H1 (cell line): ENCODE results near the gene PLXNA4. TPM values are rescaled to one million over a fixed set of nuclear protein-coding genes. Genes with fewer than 3 reads are reported as not detected.

Experiments used
- CTCF ChIA-PET: fragments of 300-600 bp; sonication (Branson Sonifier 250); formaldehyde crosslinking; loops from one replicate; lab custom pipeline; 2021; ENCODE audit not compliant: partially characterized antibody; lab: Charles Lee
- POLR2A ChIA-PET: fragments of 300-600 bp; sonication (Branson Sonifier 250); formaldehyde crosslinking; loops from one replicate; lab custom pipeline; 2021; ENCODE audit warnings: inconsistent platforms; ENCODE audit not compliant: partially characterized antibody; lab: Charles Lee
- DNase-seq, 2 experiments: peaks; one replicate each; pipeline versions ENCODE4 v3.0.0 to v3.0.0-alpha.2; 2010 to 2022; ENCODE audit warnings: low spot score in 2 of 2, low read depth in 1 of 2, mixed read lengths in 1 of 2
- FAIRE-seq: peaks from 2 replicates; lab custom pipeline; 2011; peaks lifted over from hg19 to GRCh38; lab: Jason Lieb, UNC
- H2AFZ ChIP-seq: 2 replicates; pipeline ENCODE4 v1.8.1; 2012; ENCODE audit warnings: low read length, inconsistent platforms
- H2AK5ac ChIP-seq: 2 replicates; pipeline ENCODE4 v1.6.1; 2013; ENCODE audit warnings: low read depth, low read length
- H2BK120ac ChIP-seq: replicated peaks from 2 replicates; pipeline ENCODE3; 2013; ENCODE audit warnings: low read depth, low read length, inconsistent platforms
- H2BK12ac ChIP-seq: 2 replicates; pipeline ENCODE4 v1.6.1; 2013; ENCODE audit warnings: low read depth, low read length
- H2BK15ac ChIP-seq: 2 replicates; pipeline ENCODE4 v1.6.1; 2013; ENCODE audit warnings: low read length
- H2BK20ac ChIP-seq: 2 replicates; pipeline ENCODE4 v1.6.1; 2013; ENCODE audit warnings: low read length
- H2BK5ac ChIP-seq: 2 replicates; pipeline ENCODE4 v1.6.1; 2013; ENCODE audit warnings: low read depth, low read length
- H3K14ac ChIP-seq: 2 replicates; pipeline ENCODE4 v1.6.1; 2013; ENCODE audit warnings: inconsistent platforms; ENCODE audit not compliant: insufficient read length
- H3K18ac ChIP-seq: 2 replicates; pipeline ENCODE4 v1.6.1; 2013; ENCODE audit warnings: low read length; ENCODE audit errors: extremely low read depth
- H3K23ac ChIP-seq: 2 replicates; pipeline ENCODE4 v1.6.1; 2013; ENCODE audit warnings: inconsistent platforms; ENCODE audit not compliant: insufficient read length
- H3K23me2 ChIP-seq: 2 replicates; pipeline ENCODE4 v1.6.1; 2013; ENCODE audit warnings: low read depth, low read length
- H3K27ac ChIP-seq: 2 replicates; pipeline ENCODE4 v1.6.1; 2011; ENCODE audit warnings: low read depth, low read length, inconsistent platforms
- H3K27me3 ChIP-seq, 4 experiments: replicated peaks in 1 of 4; 1 replicate in 1 of 4; 2 replicates in 3 of 4; pipeline versions ENCODE4 v1.6.1 to v1.8.1; 2011 to 2013; ENCODE audit warnings: low read length in 3 of 4, mild to moderate bottlenecking in 3 of 4, inconsistent platforms in 2 of 4, mixed read lengths in 2 of 4, moderate library complexity in 1 of 4; ENCODE audit not compliant: control insufficient read depth in 3 of 4, insufficient read depth in 3 of 4; ENCODE audit errors: extremely low read depth in 1 of 4
- H3K36me3 ChIP-seq, 4 experiments: 2 replicates each; pipeline versions ENCODE4 v1.6.1 to v1.8.1; 2011 to 2013; ENCODE audit warnings: mild to moderate bottlenecking in 4 of 4, low read length in 3 of 4, moderate library complexity in 2 of 4, control low read depth in 1 of 4, inconsistent platforms in 1 of 4; ENCODE audit not compliant: insufficient read depth in 4 of 4, control insufficient read depth in 2 of 4
- H3K4ac ChIP-seq: replicated peaks from 2 replicates; pipeline ENCODE3; 2013; ENCODE audit warnings: low read length, low read depth, mixed read lengths, inconsistent platforms; ENCODE audit not compliant: insufficient read length
- H3K4me1 ChIP-seq, 4 experiments: replicated peaks in 1 of 4; 1 replicate in 1 of 4; 2 replicates in 3 of 4; pipeline versions ENCODE4 v1.6.1 to v1.8.1; 2011 to 2013; ENCODE audit warnings: low read length in 3 of 4, inconsistent platforms in 2 of 4, mixed read lengths in 1 of 4; ENCODE audit not compliant: insufficient read depth in 4 of 4, control insufficient read depth in 3 of 4
- H3K4me2 ChIP-seq, 2 experiments: 2 replicates each; pipeline versions ENCODE4 v1.6.1 to v1.8.1; 2011 to 2013; ENCODE audit warnings: low read depth in 2 of 2, low read length in 2 of 2, control low read depth in 1 of 2, inconsistent platforms in 1 of 2, mild to moderate bottlenecking in 1 of 2; ENCODE audit not compliant: insufficient read depth in 1 of 2
- H3K4me3 ChIP-seq, 4 experiments: fragments of 200-600, 300-600 bp in 1 of 4; sonication (generic), shearing (Covaris generic), sonication (Bioruptor Twin) in 1 of 4; 2 replicates each; pipeline versions ENCODE4 v1.5.1 to v1.8.1; 2011 to 2016; ENCODE audit warnings: low read length in 4 of 4, low read depth in 3 of 4, control low read depth in 2 of 4, inconsistent platforms in 2 of 4, mild to moderate bottlenecking in 2 of 4, mixed read lengths in 1 of 4, moderate library complexity in 1 of 4; ENCODE audit not compliant: insufficient read depth in 2 of 4; ENCODE audit errors: extremely low read depth in 1 of 4
- H3K56ac ChIP-seq: replicated peaks from 2 replicates; pipeline ENCODE3; 2013; ENCODE audit warnings: low read depth, mild to moderate bottlenecking, mixed read lengths, low read length, inconsistent platforms; ENCODE audit not compliant: insufficient read length
- H3K79me1 ChIP-seq: 2 replicates; pipeline ENCODE4 v1.6.1; 2013; ENCODE audit warnings: low read depth, low read length, control low read depth
- H3K79me2 ChIP-seq, 2 experiments: 2 replicates each; pipeline versions ENCODE4 v1.6.1 to v1.8.1; 2012 to 2013; ENCODE audit warnings: low read length in 2 of 2, mild to moderate bottlenecking in 2 of 2, inconsistent platforms in 1 of 2; ENCODE audit not compliant: insufficient read depth in 2 of 2, control insufficient read depth in 1 of 2
- H3K9ac ChIP-seq, 4 experiments: replicated peaks in 1 of 4; 1 replicate in 1 of 4; 2 replicates in 3 of 4; pipeline versions ENCODE4 v1.6.1 to v1.8.1; 2011 to 2013; ENCODE audit warnings: low read depth in 3 of 4, low read length in 3 of 4, control low read depth in 2 of 4, mild to moderate bottlenecking in 2 of 4, moderate library complexity in 2 of 4, inconsistent platforms in 1 of 4; ENCODE audit errors: extremely low read depth in 1 of 4
- H3K9me3 ChIP-seq, 2 experiments: 2 replicates each; pipeline versions ENCODE4 v1.6.1 to v1.8.1; 2012 to 2013; ENCODE audit warnings: mild to moderate bottlenecking in 2 of 2, moderate library complexity in 2 of 2, control low read depth in 1 of 2, inconsistent platforms in 1 of 2, low read depth in 1 of 2, low read length in 1 of 2, mixed read lengths in 1 of 2; ENCODE audit not compliant: insufficient read depth in 2 of 2
- H4K20me1 ChIP-seq, 2 experiments: replicated peaks in 1 of 2; 2 replicates each; pipeline versions ENCODE3 to v1.8.1; 2011 to 2013; ENCODE audit warnings: inconsistent platforms in 2 of 2, low read length in 2 of 2, mild to moderate bottlenecking in 1 of 2; ENCODE audit not compliant: insufficient read depth in 2 of 2, control insufficient read depth in 1 of 2
- H4K5ac ChIP-seq: 2 replicates; pipeline ENCODE4 v1.6.1; 2013; ENCODE audit warnings: low read length, low read depth, mixed read lengths, inconsistent platforms; ENCODE audit not compliant: insufficient read length
- H4K8ac ChIP-seq: 2 replicates; pipeline ENCODE4 v1.8.0; 2013; ENCODE audit warnings: mild to moderate bottlenecking, moderate library complexity, low read length, inconsistent platforms; ENCODE audit not compliant: insufficient read depth; ENCODE audit errors: extremely low read depth
- H4K91ac ChIP-seq: replicated peaks from 2 replicates; pipeline ENCODE3; 2013; ENCODE audit warnings: low read length, mixed read lengths, inconsistent platforms; ENCODE audit not compliant: insufficient read length
- ASH2L ChIP-seq: fragments of 200-600, 300-600 bp; sonication (generic); IDR thresholded peaks from one replicate; pipeline ENCODE4 v1.7.1; 2017; ENCODE audit warnings: low read length
- BCL11A ChIP-seq, 2 experiments: IDR thresholded peaks; one replicate each; pipeline ENCODE4 v1.6.1; 2011; ENCODE audit warnings: low read depth in 2 of 2, low read length in 2 of 2, mild to moderate bottlenecking in 2 of 2
- CREB1 ChIP-seq: IDR thresholded peaks from 2 replicates; pipeline ENCODE4 v1.6.1; 2012; ENCODE audit warnings: inconsistent platforms
- CTBP2 ChIP-seq: IDR thresholded peaks from 2 replicates; pipeline ENCODE4 v1.7.0; 2011; ENCODE audit warnings: borderline replicate concordance, mild to moderate bottlenecking, moderate library complexity, mixed read lengths, low read length; ENCODE audit not compliant: insufficient read depth, insufficient read length
- GABPA ChIP-seq: IDR thresholded peaks from 2 replicates; pipeline ENCODE4 v1.6.1; 2011; ENCODE audit warnings: mild to moderate bottlenecking, low read length, moderate library complexity, borderline replicate concordance; ENCODE audit not compliant: insufficient read depth
- HDAC6 ChIP-seq: IDR thresholded peaks from one replicate; pipeline ENCODE4 v1.7.1; 2012; ENCODE audit warnings: low read depth, mild to moderate bottlenecking, inconsistent platforms, low read length, moderate library complexity
- MAFK ChIP-seq: IDR thresholded peaks from 2 replicates; pipeline ENCODE4 v1.6.1; 2012; ENCODE audit warnings: low read depth, mild to moderate bottlenecking, improper control_type of control experiment, low read length
- RFX5 ChIP-seq: IDR thresholded peaks from 2 replicates; pipeline ENCODE4 v1.6.1; 2011; ENCODE audit warnings: low read depth, low read length, improper control_type of control experiment, borderline replicate concordance
- RXRA ChIP-seq: IDR thresholded peaks from 2 replicates; pipeline ENCODE4 v1.6.1; 2011; ENCODE audit warnings: low read depth, mild to moderate bottlenecking, low read length, moderate library complexity; ENCODE audit not compliant: insufficient read depth
- SIX5 ChIP-seq: IDR thresholded peaks from 2 replicates; pipeline ENCODE4 v1.6.1; 2011; ENCODE audit warnings: mild to moderate bottlenecking, low read depth, low read length
- ZNF274 ChIP-seq: IDR thresholded peaks from 2 replicates; pipeline ENCODE4 v1.7.0; 2012; ENCODE audit warnings: low read length, borderline replicate concordance; ENCODE audit errors: extremely low read depth
- WGBS, 2 experiments: shearing (Covaris generic) in 1 of 2; methylation state at CpG; one replicate each; pipeline versions ENCODE4 v1.1.6 to v1.1.7; 2013 to 2015; ENCODE audit warnings: low lambda C conversion rate in 2 of 2, mixed read lengths in 2 of 2, inconsistent platforms in 1 of 2, low coverage in 1 of 2, missing lambda C conversion rate in 1 of 2; ENCODE audit not compliant: insufficient replicate concordance in 2 of 2, insufficient coverage in 1 of 2, insufficient read length in 1 of 2; ENCODE audit errors: extremely low coverage in 1 of 2, missing lambda C conversion rate in 1 of 2; 5-methylcytosine and 5-hydroxymethylcytosine counted together
- polyA plus RNA-seq, 7 experiments: library from polyadenylated mRNA; depleted of rRNA in 3 of 7; stranded (reverse) in 5 of 7; unstranded in 2 of 7; fragments of >200 nt in 5 of 7; fragments of 200-250 nt in 2 of 7; gene quantifications; 1 replicate in 5 of 7; 2 replicates in 1 of 7; 4 replicates in 1 of 7; pipeline versions ENCODE4 v1.2.1 to v1.2.3, GENCODE V29; 2011 to 2013; ENCODE audit warnings: missing spikeins in 2 of 7, mixed read lengths in 2 of 7
- total RNA-seq: library from RNA; stranded (reverse); fragmentation: NEBNext Ultra II Directional; extraction: Animal tissue kit (Norgen Biotek cat#: 25700); gene quantifications from 2 replicates; pipeline ENCODE4 v1.2.1, GENCODE V29; 2021
- TF ChIP-seq, protein P1 (sequence below): IDR thresholded peaks from 2 replicates; pipeline ENCODE4 v1.6.1; 2011; ENCODE audit warnings: low read length, improper control_type of control experiment

PLXNA4 gene
- total and polyA plus RNA-seq, 2 of the 8 experiments (the other 6 are each of a cell fraction or from before 2014, with no cell fraction given): 0.76 to 0.79 TPM

DNA sequence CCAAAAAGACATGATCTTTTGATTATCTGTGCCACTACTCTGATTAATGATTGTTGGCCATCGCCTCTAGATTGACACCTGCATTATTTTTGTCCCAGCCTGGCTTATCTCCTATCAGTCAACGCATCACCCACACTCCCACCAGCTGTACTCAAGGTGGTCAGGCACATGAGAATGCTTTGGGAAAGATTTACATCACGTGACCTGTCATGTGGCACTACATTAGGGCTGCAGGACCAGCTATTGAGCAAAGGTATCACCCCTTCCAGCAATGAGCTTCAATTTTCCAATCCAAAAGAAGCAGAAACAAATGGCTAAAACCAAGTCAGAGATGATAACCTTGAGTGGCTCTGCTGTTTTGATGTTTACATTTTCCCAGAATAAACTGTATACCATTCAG lies 204.3 kb downstream of the PLXNA4 start:
- Histone ChIP-seq H2BK5ac (no peak overlapping the region), H2BK15ac (no peak overlapping the region), H2BK12ac (no peak overlapping the region), H3K9ac (no peak overlapping the region), H3K23me2 (no peaks in the 10 kb centered on the region), H3K4ac (no peak overlapping the region), H3K79me2 (no peaks in the 10 kb centered on the region), H3K18ac (no peak overlapping the region), H4K20me1 (no peaks in the 10 kb centered on the region), H3K56ac (no peak overlapping the region), H2BK20ac (no peak overlapping the region), H2AK5ac (no peak overlapping the region), H3K23ac (no peak overlapping the region), H2AFZ (no peak overlapping the region), H3K14ac (no peak overlapping the region), H3K27me3 (no peaks in the 10 kb centered on the region; a peak in 1 of 7 replicates), H3K4me3 (no peak overlapping the region), H3K4me1 (peaks cover 0 to 3% (median 0%) of the 10 kb centered on the region in 4 experiments; a peak in 1 of 7 replicates), H3K4me2 (no peak overlapping the region), H4K5ac (no peak overlapping the region), H2BK120ac (no peak overlapping the region), H3K36me3 (no peaks in the 10 kb centered on the region)
- ChIA-PET CTCF (interaction anchor here (0.9 kb wide), 1 partner anchor 680 kb away, joined by 3 read pairs; no protein-coding TSS in a partner anchor), POLR2A (no interaction called here)
- 89% methylated on average over 3 of the region's 3 CpGs; no CpG with 5 or more reads in 1 of the 2 experiments for WGBS, 2 experiments
- FAIRE-seq: no peak
- no peak for TF ChIP-seq MAFK
- no peak for TF ChIP-seq ASH2L
- TF ChIP-seq, protein P1, sequence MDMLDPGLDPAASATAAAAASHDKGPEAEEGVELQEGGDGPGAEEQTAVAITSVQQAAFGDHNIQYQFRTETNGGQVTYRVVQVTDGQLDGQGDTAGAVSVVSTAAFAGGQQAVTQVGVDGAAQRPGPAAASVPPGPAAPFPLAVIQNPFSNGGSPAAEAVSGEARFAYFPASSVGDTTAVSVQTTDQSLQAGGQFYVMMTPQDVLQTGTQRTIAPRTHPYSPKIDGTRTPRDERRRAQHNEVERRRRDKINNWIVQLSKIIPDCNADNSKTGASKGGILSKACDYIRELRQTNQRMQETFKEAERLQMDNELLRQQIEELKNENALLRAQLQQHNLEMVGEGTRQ: no peak
- TF ChIP-seq CTBP2: no peak
- TF ChIP-seq CREB1: no peak
- no peak for TF ChIP-seq HDAC6
- no peak for TF ChIP-seq BCL11A (IDR thresholded peaks at IDR 0.05; ENCODE audit: low read depth in 2 of 2, low read length in 2 of 2)
- no peak for TF ChIP-seq ZNF274
- no peak for TF ChIP-seq RXRA
- TF ChIP-seq GABPA: no peak
- TF ChIP-seq RFX5: no peak
- no peak for TF ChIP-seq SIX5
- TF ChIP-seq, all 59 proteins: peak for 0
- no peak for DNase-seq
- H3K27ac ChIP-seq: no peak overlapping the region
- H3K79me1 ChIP-seq: no peaks in the 10 kb centered on the region
- no peaks in the 10 kb centered on the region for H3K9me3 ChIP-seq
- H4K91ac ChIP-seq: no peak overlapping the region
- H4K8ac ChIP-seq: no peak overlapping the region
